ENCODE measurements around the gene SETD7. TPM values are rescaled to one million over a fixed set of nuclear protein-coding genes. Genes with fewer than 3 reads are reported as not detected.

SETD7 gene
- total and polyA plus RNA-seq, 2 experiments from 2014 or later, result 1.1 to 4.2 TPM

- peak overlapping the region; percentile 45; the same call in 2 of the 3 replicates for H3K4me3 Mint-ChIP-seq
- Histone ChIP-seq H3K4me2 (peak overlapping the region; percentile 81; the same call in 1 of the 2 replicates), H3K4me3 (no peak overlapping the region), H3K4me1 (ENCODE audit: insufficient read depth) (peaks cover 48% of the 10 kb centered on the region), H3K27me3 (ENCODE audit: insufficient read depth) (no peaks in the 10 kb centered on the region), H3K36me3 (ENCODE audit: insufficient read depth) (no peaks in the 10 kb centered on the region), H2AFZ (no peak overlapping the region), H3K27ac (ENCODE audit: low read depth) (no peak overlapping the region), H3K79me2 (replicated peaks; ENCODE audit: insufficient read depth) (peaks cover 72% of the 10 kb centered on the region), H4K20me1 (replicated peaks; ENCODE audit: insufficient read depth) (peaks cover 8% of the 10 kb centered on the region; the same call in 1 of the 2 replicates), H3F3A (replicated peaks; ENCODE audit: low read depth) (peaks cover 7% of the 10 kb centered on the region), H3K9me2 (ENCODE audit: insufficient read depth) (no peaks in the 10 kb centered on the region)
- H3K36me3 Mint-ChIP-seq (ENCODE audit: low read depth), result peaks cover 2% of the 10 kb centered on the region; the same call in 1 of the 3 replicates
- H3K27ac Mint-ChIP-seq, result peak overlapping the region; percentile 38; the same call in 1 of the 2 replicates
- H3K27me3 Mint-ChIP-seq (ENCODE audit: insufficient read depth, low read depth, poor library complexity), result peaks cover 10% of the 10 kb centered on the region
- TF ChIP-seq EZH2 (IDR thresholded peaks at IDR 0.05; ENCODE audit: low read depth, unreplicated experiment), result no peak
- TF ChIP-seq JUNB (IDR thresholded peaks at IDR 0.05; ENCODE audit: unreplicated experiment), result no peak
- TF ChIP-seq CTCF (conservative IDR thresholded peaks at IDR 0.05; ENCODE audit: low read depth in 2 of 2), result no peak
- no peak for TF ChIP-seq REST (IDR thresholded peaks at IDR 0.05; ENCODE audit: unreplicated experiment)
- no peak for TF ChIP-seq STAT1 (IDR thresholded peaks at IDR 0.05; ENCODE audit: unreplicated experiment)
- TF ChIP-seq ETS1 (IDR thresholded peaks at IDR 0.05), result no peak
- TF ChIP-seq NANOG (IDR thresholded peaks at IDR 0.05; ENCODE audit: borderline replicate concordance), result no peak
- DNase-seq (ENCODE audit: low spot score) (no peak), ATAC-seq (no peak)
- peaks cover 67% of the 10 kb centered on the region for H3K4me1 Mint-ChIP-seq
- H3K9me3 Mint-ChIP-seq, result no peaks in the 10 kb centered on the region
Measured at GRCh38 chr4:139457318-139457717, 98.7 kb downstream of the SETD7 start.

- DNase-seq (ENCODE audit: low spot score), result no peak
- Mint-ChIP-seq H3K4me1 (peaks cover 59% of the 10 kb centered on the region), H3K27me3 (ENCODE audit: insufficient read depth, low read depth, poor library complexity) (peaks cover 10% of the 10 kb centered on the region), H3K4me3 (peak overlapping the region; percentile 96), H3K36me3 (ENCODE audit: low read depth) (peaks cover 5% of the 10 kb centered on the region; the same call in 2 of the 3 replicates), H3K27ac (no peak overlapping the region), H3K9me3 (no peaks in the 10 kb centered on the region)
- no peak for ATAC-seq
- Histone ChIP-seq H3K9me2 (ENCODE audit: insufficient read depth) (no peaks in the 10 kb centered on the region), H3K4me3 (peak overlapping the region; percentile 95), H3K27me3 (ENCODE audit: insufficient read depth) (no peaks in the 10 kb centered on the region), H3K4me2 (peak overlapping the region; percentile 81), H3K36me3 (ENCODE audit: insufficient read depth) (no peaks in the 10 kb centered on the region), H3K79me2 (replicated peaks; ENCODE audit: insufficient read depth) (peaks cover 72% of the 10 kb centered on the region), H2AFZ (no peak overlapping the region), H3F3A (replicated peaks; ENCODE audit: low read depth) (peaks cover 7% of the 10 kb centered on the region), H4K20me1 (replicated peaks; ENCODE audit: insufficient read depth) (peaks cover 8% of the 10 kb centered on the region; the same call in 1 of the 2 replicates), H3K4me1 (ENCODE audit: insufficient read depth) (peaks cover 47% of the 10 kb centered on the region), H3K27ac (ENCODE audit: low read depth) (no peak overlapping the region)
- TF ChIP-seq ZNF114 (CRISPR knock-in tag; IDR thresholded peaks at IDR 0.05), result no peak
- no peak for TF ChIP-seq POLR2AphosphoS5 (IDR thresholded peaks at IDR 0.05; ENCODE audit: low read depth)
- no peak for TF ChIP-seq EZH2phosphoT487 (IDR thresholded peaks at IDR 0.05; ENCODE audit: unreplicated experiment)
- TF ChIP-seq ETS1 (IDR thresholded peaks at IDR 0.05), result no peak
- no peak for TF ChIP-seq NANOG (IDR thresholded peaks at IDR 0.05; ENCODE audit: borderline replicate concordance)
- TF ChIP-seq REST (IDR thresholded peaks at IDR 0.05; ENCODE audit: unreplicated experiment), result no peak
Measured at GRCh38 chr4:139455126-139455538, 100.9 kb downstream of the SETD7 start.
